Measurements from ENCODE around the gene DPM3.

The DPM3 gene

GRCh38 chr1:155124503-155125463, 15.5 kb downstream of the DPM3 start:
- peak; percentile 38 to 65 (median 45) for DNase-seq

- no peak for DNase-seq
Measured at GRCh38 chr1:155123801-155124200, 16.5 kb downstream of the DPM3 start.

DNA sequence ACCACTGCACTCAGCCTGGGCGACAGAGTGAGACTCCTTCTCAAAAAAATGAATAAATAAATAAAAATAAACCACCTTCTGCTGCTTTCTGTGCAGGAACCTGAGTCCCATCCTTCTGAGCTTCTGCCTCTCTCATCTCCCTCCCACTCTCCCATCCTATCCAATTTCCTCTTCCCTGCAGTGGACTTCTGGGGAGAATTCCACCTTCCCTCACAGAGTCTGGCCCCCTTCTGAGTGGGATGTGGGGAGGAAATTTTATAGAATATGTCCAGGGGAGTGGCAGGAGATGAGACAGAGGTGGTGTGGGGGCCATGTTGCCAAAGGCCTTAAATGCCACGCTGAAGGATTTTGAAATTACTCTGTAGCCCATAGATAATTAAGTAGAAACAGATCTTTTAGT, 18.0 kb downstream of the DPM3 start:
- DNase-seq = no peak

DNA sequence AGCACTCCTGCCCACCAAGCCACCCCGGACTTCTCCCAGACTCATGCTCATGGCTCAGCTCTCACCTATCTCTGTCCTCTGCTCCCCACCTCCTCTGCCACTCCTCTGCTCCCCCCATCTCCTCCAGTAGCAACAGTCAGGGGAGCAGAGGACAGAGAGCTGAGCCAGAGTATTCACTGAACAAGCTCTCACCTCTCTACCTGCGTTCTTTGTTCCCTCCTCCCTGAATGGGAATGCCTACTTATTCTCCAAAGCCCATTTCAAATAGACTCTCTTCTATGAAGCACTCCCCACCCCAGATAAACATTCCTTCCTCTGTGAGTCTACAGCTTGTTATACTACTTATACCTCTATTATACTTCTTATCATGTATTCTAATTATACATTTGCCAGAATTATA, 19.1 kb downstream of the DPM3 start:
- DNase-seq = no peak

- DNase-seq = no peak
Measured at GRCh38 chr1:155120253-155120652, 20.1 kb downstream of the DPM3 start.

DNA sequence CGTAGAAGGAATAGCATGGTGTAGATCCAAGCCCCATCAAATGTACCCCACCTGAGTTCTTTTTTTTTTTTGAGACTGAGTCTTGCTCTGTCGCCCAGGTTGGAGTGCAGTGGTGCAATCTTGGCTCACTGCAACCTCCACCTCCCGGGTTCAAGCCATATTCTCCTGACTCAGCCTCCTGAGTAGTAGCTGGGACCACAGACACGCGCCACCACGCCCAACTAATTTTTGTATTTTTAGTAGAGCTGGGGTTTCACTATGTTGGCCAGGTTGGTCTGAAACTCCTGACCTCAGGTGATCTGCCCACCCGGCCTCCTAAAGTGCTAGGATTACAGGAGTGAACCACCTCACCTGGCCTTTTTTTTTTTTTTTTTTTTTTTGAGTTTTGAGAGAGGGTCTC, 22.2 kb downstream of the DPM3 start:
- peak in 1 of 3 donors; percentile 2 for DNase-seq

- peak in 1 of 3 donors; percentile 7 for DNase-seq
Measured at GRCh38 chr1:155117610-155118009, 22.7 kb downstream of the DPM3 start.

- no peak for DNase-seq
Measured at GRCh38 chr1:155116113-155116764, 24.1 kb downstream of the DPM3 start.

GRCh38 chr1:155113450-155113980, 26.8 kb downstream of the DPM3 start:
- no peak for DNase-seq

DNA sequence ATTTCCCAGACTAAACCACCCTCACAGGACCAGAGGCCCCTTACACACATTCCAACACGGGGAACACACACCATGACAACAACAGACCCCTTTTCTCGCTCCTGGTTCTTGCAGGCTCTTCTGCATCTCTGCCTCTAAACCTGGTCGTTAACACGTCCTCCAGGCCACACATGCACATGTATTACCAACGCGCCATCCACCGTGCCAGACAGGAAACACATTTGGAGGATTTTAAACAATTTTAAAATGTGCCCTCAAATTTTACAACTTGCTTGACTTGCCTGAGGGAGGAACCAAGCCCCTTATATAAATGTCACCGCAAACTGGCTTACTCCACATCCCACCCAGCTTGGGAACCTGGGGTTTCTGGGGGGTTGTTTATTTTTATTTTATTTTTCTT, 29.5 kb downstream of the DPM3 start:
- DNase-seq = no peak

DNA sequence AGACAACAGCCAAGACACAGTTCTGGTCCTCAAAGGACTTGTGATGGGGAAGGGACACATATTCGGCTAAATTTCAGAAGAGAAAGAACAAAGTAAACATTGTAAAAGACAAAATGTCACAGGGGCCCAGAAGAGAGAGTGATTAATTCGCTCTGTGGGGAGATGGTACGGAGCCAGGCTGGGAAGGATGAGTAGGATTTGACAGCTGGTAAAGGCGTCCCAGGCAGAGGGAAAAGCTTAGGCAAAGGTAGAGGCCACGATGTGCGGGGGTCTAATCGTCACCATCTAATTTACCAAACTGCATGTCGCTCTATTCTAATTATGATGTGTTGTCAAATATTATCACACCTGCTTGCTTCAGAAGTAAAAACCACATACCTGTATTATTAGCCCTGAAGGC, 29.9 kb downstream of the DPM3 start:
- no peak for DNase-seq

GRCh38 chr1:155108296-155108695, 32.0 kb downstream of the DPM3 start:
- DNase-seq = no peak

GRCh38 chr1:155107309-155108264, 32.7 kb downstream of the DPM3 start:
- no peak for DNase-seq

DNA sequence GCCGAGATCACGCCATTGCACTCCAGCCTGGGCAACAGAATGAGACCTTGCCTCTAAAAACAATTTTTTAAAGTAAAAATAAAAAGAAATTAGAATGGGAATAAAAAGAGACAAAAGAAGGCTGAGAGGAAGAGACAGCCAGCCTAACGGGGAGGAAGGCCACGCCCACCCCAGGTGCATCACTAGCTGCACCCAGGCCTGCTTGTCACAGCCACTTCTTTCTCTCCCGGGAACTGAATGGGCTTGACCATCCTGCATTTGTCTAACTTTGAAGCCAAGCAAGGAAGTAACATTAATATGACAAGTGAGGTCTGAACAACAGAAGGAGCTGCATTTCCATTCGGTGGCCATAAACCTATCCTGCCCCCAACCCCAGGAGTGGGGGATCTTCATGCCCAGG, 33.5 kb downstream of the DPM3 start:
- DNase-seq = no peak

- DNase-seq = no peak
Measured at GRCh38 chr1:155105604-155106011, 34.7 kb downstream of the DPM3 start.

DNA sequence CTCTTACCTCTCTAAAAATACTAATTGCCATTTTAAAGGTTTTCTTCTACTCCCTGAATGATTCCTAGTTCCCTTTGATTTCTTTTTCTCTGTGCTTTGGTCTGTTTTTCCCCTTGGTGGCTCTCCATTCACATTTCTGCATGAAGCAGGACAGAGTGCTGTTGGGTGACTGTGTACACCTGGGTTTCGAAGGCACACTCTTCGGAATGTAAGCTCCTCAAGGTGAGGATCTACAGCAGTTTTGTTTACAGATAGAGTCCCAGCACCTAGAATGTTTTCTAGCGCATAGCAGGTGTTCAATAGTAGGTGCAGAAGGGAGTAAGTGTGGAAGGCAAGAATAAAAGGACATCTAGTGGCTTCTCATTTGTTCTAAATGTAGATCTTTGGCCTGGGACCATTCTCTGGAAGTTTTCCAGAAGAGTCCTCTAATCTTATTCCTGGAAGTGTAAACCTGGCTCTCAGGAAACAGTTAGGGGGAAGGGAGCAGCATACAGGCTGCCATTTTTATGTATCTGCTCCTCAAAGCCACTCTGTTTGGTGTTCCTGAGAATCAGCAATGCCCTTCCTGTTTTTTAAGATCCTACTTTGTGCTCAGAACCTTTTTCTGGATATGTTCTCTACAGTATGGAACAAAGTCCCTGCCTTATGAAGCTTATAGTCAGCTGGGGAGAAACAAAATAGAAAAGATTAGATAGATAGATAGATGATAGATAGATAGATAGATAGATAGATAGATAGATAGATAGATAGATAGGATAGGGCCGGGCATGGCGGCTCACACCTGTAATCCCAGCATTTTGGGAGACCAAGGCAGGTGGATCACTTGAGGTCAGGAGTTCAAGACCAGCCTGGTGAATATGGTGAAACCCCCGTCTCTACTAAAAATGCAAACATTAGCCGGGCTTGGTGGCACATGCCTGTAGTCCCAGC, 35.5 kb downstream of the DPM3 start:
- DNase-seq = no peak

DNA sequence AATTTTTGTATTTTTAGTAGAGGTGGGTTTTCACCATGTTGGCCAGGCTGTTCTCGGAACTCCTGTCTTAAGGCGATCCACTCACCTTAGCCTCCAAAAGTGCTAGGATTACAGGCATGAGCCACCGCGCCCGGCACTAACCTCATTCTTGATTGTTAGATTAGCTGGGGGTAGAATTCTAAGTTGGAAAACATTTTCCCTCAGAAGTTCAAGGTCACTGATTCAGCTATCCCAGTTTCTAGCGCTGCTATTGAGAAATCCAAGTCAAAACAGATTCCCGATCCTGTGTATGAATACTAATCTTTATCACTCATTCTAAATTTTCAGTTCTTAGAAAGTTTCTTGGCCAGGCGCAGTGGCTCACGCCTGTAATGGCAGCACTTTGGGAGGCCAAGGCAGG, 37.0 kb downstream of the DPM3 start:
- no peak for DNase-seq

GRCh38 chr1:155099331-155099730, 41.0 kb downstream of the DPM3 start:
- DNase-seq = no peak

DNA sequence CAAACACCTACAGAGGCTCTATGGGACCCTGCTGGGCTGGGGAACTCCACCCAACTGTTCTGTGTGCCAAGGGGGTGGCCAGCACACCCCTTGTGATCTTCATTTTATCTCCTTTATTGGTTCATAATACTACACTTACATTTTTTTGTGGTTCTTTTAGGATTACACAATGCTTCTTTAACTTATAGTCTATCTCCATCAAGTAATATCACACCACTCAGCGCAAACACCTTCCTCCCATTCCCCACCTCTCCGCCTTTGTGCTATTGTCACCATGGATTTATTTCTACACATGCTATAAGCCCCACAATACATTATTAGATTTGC, 45.7 kb downstream of the DPM3 start:
- no peak for DNase-seq

- DNase-seq = peak; percentile 39 to 47 (median 41)
Measured at GRCh38 chr1:155093911-155094621, 46.3 kb downstream of the DPM3 start.

- DNase-seq = peak in 1 of 3 donors; percentile 5
Measured at GRCh38 chr1:155092641-155093040, 47.7 kb downstream of the DPM3 start.
